Gastrocnemius medialis (tissue), 4 donors: ENCODE results near the gene ROPN1B.

ENCODE experiments used
- CTCF ChIP-seq, 5 experiments: fragments of 450-650 bp in 3 of 5; fragments of 200-600 bp in 2 of 5; sonication (generic) in 2 of 5; IDR thresholded peaks in 4 of 5; conservative IDR thresholded peaks in 1 of 5; 1 replicate in 4 of 5; 2 replicates in 1 of 5; pipeline ENCODE4 v1.5.1; 2016 to 2019; ENCODE audit warnings: antibody characterized with exemption in 5 of 5, mild to moderate bottlenecking in 3 of 5, moderate library complexity in 3 of 5
- POLR2A ChIP-seq, 2 donors: fragments of 450-650 bp; IDR thresholded peaks; one replicate each; pipeline ENCODE4 v1.6.1; 2017; ENCODE audit warnings: antibody characterized with exemption in 2 of 2, mild to moderate bottlenecking in 2 of 2, moderate library complexity in 2 of 2

DNA sequence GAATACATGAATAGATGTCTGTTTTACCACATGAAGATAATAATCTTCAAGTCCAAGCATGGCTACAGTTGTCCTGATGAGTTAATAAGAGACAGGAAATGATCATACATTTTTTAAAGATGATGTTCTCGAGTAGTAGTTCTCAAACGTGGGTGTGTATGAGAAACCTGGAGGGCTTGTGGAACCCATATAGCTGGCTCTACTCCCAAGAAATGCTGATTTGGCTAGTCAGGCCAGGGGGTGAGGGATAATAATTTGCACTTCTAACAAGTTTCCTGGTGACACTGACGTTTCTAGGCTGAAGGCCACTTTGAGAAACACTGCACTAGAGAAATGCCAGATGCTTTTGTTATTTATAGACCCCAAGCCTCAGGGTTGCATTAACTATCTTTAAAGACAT is 37.0 kb downstream of the ROPN1B start:
- no peak for TF ChIP-seq CTCF (IDR thresholded peaks at IDR 0.05 in 4 of 5, conservative IDR thresholded peaks at IDR 0.05 in 1 of 5)
- no peak for TF ChIP-seq POLR2A (IDR thresholded peaks at IDR 0.05)
